Measurements from ENCODE around the gene HPS4.
A peak's percentile ranks its signal among the peaks of the same experiment; 100 is the strongest.

Gene HPS4

DNA sequence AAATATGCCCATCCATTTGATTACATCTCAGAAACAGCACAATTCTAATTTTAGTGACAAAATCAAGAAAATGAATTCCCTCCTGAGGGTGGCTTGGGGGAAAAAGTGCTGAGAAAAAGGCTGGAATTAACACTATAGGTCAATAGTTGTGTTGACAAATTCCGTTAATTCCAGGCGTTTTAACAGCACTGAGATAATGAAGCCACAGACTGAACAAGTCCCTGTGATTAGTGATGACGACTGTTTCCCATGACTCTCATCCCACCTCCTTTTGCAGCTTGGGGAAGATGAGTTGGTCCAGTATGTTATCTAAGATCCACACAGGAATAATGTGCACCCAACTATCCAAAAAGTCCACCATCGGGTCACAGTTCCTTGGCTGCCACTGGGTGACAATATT, 12.9 kb upstream of the HPS4 start:
- Histone ChIP-seq H3K27me3 (ENCODE audit: control insufficient read depth, insufficient read depth, low read length) (no peaks in the 10 kb centered on the region), H3K36me3 (ENCODE audit: control insufficient read depth, insufficient read depth, low read length) (peaks cover 41% of the 10 kb centered on the region), H3K9me3 (ENCODE audit: control insufficient read depth, insufficient read depth, low read length) (no peaks in the 10 kb centered on the region), H3K4me1 (ENCODE audit: control insufficient read depth, insufficient read depth, low read length) (no peaks in the 10 kb centered on the region), H3K27ac (ENCODE audit: low read length) (no peak overlapping the region), H3K4me3 (ENCODE audit: low read length) (no peak overlapping the region)
- DNase-seq (ENCODE audit: low read depth, low spot score): no peak
- WGBS (ENCODE audit: insufficient coverage, insufficient read length): no CpG with 5 or more reads among the region's 4 CpGs

DNA sequence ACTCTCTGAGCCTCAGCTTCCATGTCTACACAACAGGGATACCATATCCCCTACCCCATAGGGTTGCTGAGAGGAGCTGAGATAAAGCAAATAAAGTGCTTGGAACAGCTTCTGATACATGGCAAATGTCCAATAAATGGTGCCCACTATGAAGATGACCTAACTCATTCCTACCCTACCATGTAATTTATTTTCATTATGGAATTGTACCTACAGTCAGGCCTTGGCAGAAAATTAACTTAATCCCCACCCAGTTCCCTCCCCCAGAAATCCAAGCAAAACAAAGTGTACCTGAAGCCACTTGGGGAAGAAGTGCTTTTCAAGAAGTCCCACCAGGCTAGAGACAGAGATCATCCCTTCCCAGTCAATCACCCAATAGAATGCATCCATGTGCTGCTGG, 10.9 kb upstream of the HPS4 start:
- H3K27ac ChIP-seq (ENCODE audit: low read length): no peak overlapping the region
- no peaks in the 10 kb centered on the region for H3K27me3 ChIP-seq (ENCODE audit: control insufficient read depth, insufficient read depth, low read length)
- DNase-seq (ENCODE audit: low read depth, low spot score): no peak
- no peaks in the 10 kb centered on the region for H3K4me1 ChIP-seq (ENCODE audit: control insufficient read depth, insufficient read depth, low read length)
- no peak overlapping the region for H3K4me3 ChIP-seq (ENCODE audit: low read length)
- H3K9me3 ChIP-seq (ENCODE audit: control insufficient read depth, insufficient read depth, low read length): no peaks in the 10 kb centered on the region
- peaks cover 41% of the 10 kb centered on the region for H3K36me3 ChIP-seq (ENCODE audit: control insufficient read depth, insufficient read depth, low read length)

DNA sequence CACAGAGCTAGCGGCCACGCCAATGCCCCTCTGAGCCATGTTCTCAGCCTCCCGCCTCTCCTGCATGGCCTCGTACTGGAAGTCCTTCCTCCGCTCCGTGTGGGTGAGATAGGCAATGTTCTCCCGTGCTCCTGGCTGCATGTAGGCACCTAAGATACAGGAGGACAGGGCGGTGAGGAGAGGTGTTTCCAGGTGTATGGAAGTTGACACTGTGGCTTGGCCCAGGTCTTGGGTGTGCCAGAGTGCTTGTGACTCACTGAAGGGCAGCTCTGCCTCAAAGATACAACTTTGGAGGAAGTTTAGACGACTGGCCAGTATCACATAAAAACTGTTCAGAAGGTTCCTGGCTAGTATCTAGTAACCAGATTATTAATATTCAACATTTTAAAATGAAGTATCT, 8.6 kb upstream of the HPS4 start:
- no peak overlapping the region for H3K4me3 ChIP-seq (ENCODE audit: low read length)
- H3K27ac ChIP-seq (ENCODE audit: low read length): no peak overlapping the region
- no peaks in the 10 kb centered on the region for H3K27me3 ChIP-seq (ENCODE audit: control insufficient read depth, insufficient read depth, low read length)
- H3K4me1 ChIP-seq (ENCODE audit: control insufficient read depth, insufficient read depth, low read length): no peaks in the 10 kb centered on the region
- DNase-seq (ENCODE audit: low read depth, low spot score): no peak
- peaks cover 34% of the 10 kb centered on the region for H3K36me3 ChIP-seq (ENCODE audit: control insufficient read depth, insufficient read depth, low read length)
- WGBS (ENCODE audit: insufficient coverage, insufficient read length): no CpG with 5 or more reads among the region's 9 CpGs
- H3K9me3 ChIP-seq (ENCODE audit: control insufficient read depth, insufficient read depth, low read length): no peaks in the 10 kb centered on the region

DNA sequence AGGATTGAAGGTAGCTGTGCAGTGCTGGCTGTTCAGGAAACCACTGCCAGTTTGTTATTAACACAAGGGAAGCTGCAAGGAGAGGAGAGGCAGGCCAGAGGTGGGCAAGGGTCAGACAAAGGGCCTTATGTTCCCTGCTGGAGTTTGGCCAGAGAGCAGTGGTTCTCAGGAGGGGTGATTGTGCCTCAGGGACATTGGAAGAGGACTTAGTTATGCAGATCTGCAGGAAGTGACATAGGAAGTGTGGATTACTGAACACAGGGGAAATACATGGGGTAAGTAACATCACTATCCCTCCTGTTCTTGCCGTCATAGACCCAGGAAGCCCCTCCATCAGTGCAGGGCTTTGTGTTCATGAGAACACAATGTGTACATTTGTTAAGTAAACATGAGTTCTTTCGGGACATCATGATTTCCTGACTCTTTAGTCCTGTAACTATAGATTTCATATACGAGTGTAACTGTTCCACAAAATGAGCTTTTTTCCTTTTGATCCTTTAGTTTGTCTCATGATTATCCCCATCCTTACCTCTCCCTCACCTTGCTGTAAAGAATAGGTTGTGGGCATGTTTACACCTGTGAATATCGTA, 6.0 kb upstream of the HPS4 start:
- no peak overlapping the region for H3K4me3 ChIP-seq (ENCODE audit: low read length)
- DNase-seq (ENCODE audit: low read depth, low spot score): no peak
- no CpG with 5 or more reads among the region's 4 CpGs for WGBS (ENCODE audit: insufficient coverage, insufficient read length)
- H3K27me3 ChIP-seq (ENCODE audit: control insufficient read depth, insufficient read depth, low read length): no peaks in the 10 kb centered on the region
- H3K27ac ChIP-seq (ENCODE audit: low read length): no peak overlapping the region
- no peaks in the 10 kb centered on the region for H3K9me3 ChIP-seq (ENCODE audit: control insufficient read depth, insufficient read depth, low read length)
- peaks cover 20% of the 10 kb centered on the region; the same call in 1 of the 2 replicates for H3K36me3 ChIP-seq (ENCODE audit: control insufficient read depth, insufficient read depth, low read length)
- H3K4me1 ChIP-seq (ENCODE audit: control insufficient read depth, insufficient read depth, low read length): no peaks in the 10 kb centered on the region

DNA sequence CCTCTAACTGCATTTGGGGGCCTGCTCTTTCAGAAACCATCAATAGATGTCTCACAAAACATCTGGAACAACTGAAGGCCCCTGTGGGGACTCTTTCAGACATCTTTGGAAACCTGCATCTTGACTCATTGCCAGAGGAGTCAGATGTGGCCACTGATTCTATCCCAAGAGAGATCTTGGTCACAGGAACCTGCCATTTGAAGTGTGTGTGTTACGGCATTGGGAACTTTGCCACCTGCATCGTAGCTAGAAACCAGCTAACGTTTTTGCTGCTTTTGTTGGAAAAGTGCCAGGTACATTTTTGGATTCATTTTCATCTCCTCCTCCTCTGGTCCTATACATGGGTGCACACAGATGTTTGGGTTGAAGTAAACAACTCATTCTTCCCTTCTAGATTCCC, 4.4 kb upstream of the HPS4 start:
- Histone ChIP-seq H3K27ac (ENCODE audit: low read length) (no peak overlapping the region), H3K4me3 (ENCODE audit: low read length) (no peak overlapping the region), H3K9me3 (ENCODE audit: control insufficient read depth, insufficient read depth, low read length) (no peaks in the 10 kb centered on the region), H3K27me3 (ENCODE audit: control insufficient read depth, insufficient read depth, low read length) (no peaks in the 10 kb centered on the region), H3K4me1 (ENCODE audit: control insufficient read depth, insufficient read depth, low read length) (no peaks in the 10 kb centered on the region), H3K36me3 (ENCODE audit: control insufficient read depth, insufficient read depth, low read length) (peaks cover 10% of the 10 kb centered on the region; the same call in 1 of the 2 replicates)
- no peak for DNase-seq (ENCODE audit: low read depth, low spot score)
- no CpG with 5 or more reads among the region's 3 CpGs for WGBS (ENCODE audit: insufficient coverage, insufficient read length)

DNA sequence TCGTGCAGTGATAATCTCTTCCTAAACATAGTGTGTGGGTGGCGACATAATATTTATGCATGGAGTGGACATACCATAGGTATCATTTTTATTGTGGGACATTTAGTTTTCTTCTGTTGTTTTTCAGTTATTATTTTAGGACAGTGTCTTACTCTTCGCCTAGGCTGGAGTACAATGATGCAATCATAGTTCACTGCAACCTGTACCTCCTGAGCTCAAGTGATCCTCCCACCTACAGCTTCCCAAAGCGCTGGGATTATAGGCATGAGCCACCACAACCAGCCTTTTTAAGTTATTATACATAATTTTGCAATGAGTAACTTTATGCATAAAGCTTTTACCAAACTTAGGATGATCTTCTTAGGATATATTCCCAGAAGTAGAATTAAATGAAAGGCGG, 2.8 kb upstream of the HPS4 start:
- no peak overlapping the region for H3K4me3 ChIP-seq (ENCODE audit: low read length)
- peaks cover 1% of the 10 kb centered on the region; the same call in 1 of the 2 replicates for H3K4me1 ChIP-seq (ENCODE audit: control insufficient read depth, insufficient read depth, low read length)
- DNase-seq (ENCODE audit: low read depth, low spot score): no peak
- H3K27me3 ChIP-seq (ENCODE audit: control insufficient read depth, insufficient read depth, low read length): no peaks in the 10 kb centered on the region
- H3K36me3 ChIP-seq (ENCODE audit: control insufficient read depth, insufficient read depth, low read length): peaks cover under 1% of the 10 kb centered on the region; the same call in 1 of the 2 replicates
- no CpG with 5 or more reads among the region's 5 CpGs for WGBS (ENCODE audit: insufficient coverage, insufficient read length)
- no peaks in the 10 kb centered on the region for H3K9me3 ChIP-seq (ENCODE audit: control insufficient read depth, insufficient read depth, low read length)
- H3K27ac ChIP-seq (ENCODE audit: low read length): no peak overlapping the region

DNA sequence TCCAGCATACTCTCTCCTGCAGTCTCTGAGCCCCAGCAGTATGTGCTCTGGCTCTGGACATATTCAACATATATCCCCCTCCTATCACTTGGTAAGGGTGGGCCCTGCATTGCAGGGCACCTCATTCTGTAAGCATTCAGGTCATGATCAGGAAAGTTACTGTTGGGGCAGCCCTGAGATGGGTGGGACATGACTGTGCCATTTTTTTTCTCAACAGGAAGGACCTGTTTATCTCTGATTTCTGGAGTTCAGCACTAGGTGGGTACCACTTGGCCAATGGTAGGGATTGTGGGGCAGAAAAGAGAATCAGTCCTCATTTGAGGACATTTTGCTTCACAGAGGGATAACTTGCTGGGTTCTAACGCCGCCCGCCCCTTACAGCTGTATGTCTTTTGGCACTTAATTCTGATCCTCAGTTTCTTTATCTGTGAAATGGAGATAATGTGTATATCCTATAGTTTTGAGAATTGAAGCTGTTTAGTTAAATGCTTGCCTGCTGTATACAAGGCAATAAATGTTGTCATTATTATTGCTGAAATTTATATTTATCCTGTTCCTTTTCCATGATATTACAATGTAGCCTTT, 2.3 kb upstream of the HPS4 start:
- H3K36me3 ChIP-seq (ENCODE audit: control insufficient read depth, insufficient read depth, low read length): no peaks in the 10 kb centered on the region; the same call in 1 of the 2 replicates
- H3K27ac ChIP-seq (ENCODE audit: low read length): no peak overlapping the region
- WGBS (ENCODE audit: insufficient coverage, insufficient read length): no CpG with 5 or more reads among the region's 3 CpGs

DNA sequence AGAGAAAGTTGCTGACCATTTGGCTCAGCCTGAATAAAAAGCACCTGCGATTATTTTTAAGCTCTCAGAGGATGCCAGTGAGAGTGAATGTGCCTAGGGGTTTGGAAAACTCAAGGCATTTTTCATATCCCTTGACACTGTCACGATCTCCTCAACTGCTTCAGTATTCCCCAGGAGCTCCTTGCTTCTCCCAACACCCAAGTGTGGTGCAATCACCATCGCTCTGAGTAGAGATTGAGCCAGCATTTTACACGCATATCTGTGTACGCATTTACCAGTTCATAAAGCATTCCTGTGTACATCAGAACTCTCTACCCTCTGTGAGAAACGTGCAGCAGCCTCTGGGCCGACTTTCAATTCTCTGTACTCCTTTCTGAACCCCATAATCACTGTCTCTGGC, 1.4 kb upstream of the HPS4 start:
- no CpG with 5 or more reads among the region's 7 CpGs for WGBS (ENCODE audit: insufficient coverage, insufficient read length)
- Histone ChIP-seq H3K27ac (ENCODE audit: low read length) (no peak overlapping the region), H3K9me3 (ENCODE audit: control insufficient read depth, insufficient read depth, low read length) (no peaks in the 10 kb centered on the region), H3K27me3 (ENCODE audit: control insufficient read depth, insufficient read depth, low read length) (no peaks in the 10 kb centered on the region), H3K4me1 (ENCODE audit: control insufficient read depth, insufficient read depth, low read length) (peaks cover 1% of the 10 kb centered on the region; the same call in 1 of the 2 replicates), H3K36me3 (ENCODE audit: control insufficient read depth, insufficient read depth, low read length) (no peaks in the 10 kb centered on the region; the same call in 1 of the 2 replicates), H3K4me3 (ENCODE audit: low read length) (no peak overlapping the region)
- no peak for DNase-seq (ENCODE audit: low read depth, low spot score)

More for the DNA sequence above, 2.3 kb upstream of the HPS4 start:
- no peak for DNase-seq (ENCODE audit: low read depth, low spot score)
- Histone ChIP-seq H3K4me1 (ENCODE audit: control insufficient read depth, insufficient read depth, low read length) (peaks cover 1% of the 10 kb centered on the region; the same call in 1 of the 2 replicates), H3K27me3 (ENCODE audit: control insufficient read depth, insufficient read depth, low read length) (no peaks in the 10 kb centered on the region), H3K9me3 (ENCODE audit: control insufficient read depth, insufficient read depth, low read length) (no peaks in the 10 kb centered on the region), H3K4me3 (ENCODE audit: low read length) (no peak overlapping the region)

DNA sequence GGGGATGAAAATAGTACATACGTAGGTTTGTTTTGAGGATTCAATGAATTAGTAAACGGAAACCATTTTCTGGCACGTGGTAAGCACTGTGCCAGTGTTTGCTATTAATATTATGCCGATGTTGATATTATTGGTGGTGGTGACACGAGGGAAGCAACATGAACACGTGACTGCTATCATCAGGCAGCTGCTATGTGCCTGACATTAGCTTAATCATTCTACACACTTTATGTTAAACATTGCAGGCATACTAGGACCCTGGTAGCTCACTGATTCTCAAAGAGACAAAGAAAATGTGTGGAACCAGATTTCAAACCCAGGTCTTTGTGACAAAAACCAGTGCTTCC, 750 bp upstream of the HPS4 start:
- no peak for DNase-seq (ENCODE audit: low read depth, low spot score)
- WGBS (ENCODE audit: insufficient coverage, insufficient read length): no CpG with 5 or more reads among the region's 6 CpGs
- peaks cover 1% of the 10 kb centered on the region; the same call in 1 of the 2 replicates for H3K4me1 ChIP-seq (ENCODE audit: control insufficient read depth, insufficient read depth, low read length)

DNA sequence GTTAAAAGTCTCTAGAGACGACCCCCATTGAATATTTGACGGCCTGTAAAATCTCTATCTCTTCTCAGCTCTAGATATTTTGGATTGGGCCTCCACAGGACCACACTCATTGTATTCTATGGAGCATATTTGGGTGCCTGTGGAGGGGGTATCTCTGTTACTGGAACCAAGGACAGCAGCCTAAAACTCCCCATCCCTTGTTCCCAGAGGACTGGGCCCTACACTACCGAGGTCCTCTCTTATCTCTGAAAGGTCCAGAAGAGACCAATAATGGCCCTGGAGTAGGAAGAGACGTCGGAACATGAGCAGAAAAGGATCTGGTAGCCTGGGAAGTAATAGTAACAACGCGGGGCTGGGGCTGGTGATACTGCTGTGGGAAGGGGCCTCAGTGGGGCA, 542 bp downstream of the HPS4 start:
- Histone ChIP-seq H3K36me3 (ENCODE audit: control insufficient read depth, insufficient read depth, low read length) (no peaks in the 10 kb centered on the region; the same call in 1 of the 2 replicates), H3K9me3 (ENCODE audit: control insufficient read depth, insufficient read depth, low read length) (no peaks in the 10 kb centered on the region), H3K27me3 (ENCODE audit: control insufficient read depth, insufficient read depth, low read length) (no peaks in the 10 kb centered on the region), H3K27ac (ENCODE audit: low read length) (no peak overlapping the region), H3K4me1 (ENCODE audit: control insufficient read depth, insufficient read depth, low read length) (peaks cover 1% of the 10 kb centered on the region; the same call in 1 of the 2 replicates), H3K4me3 (ENCODE audit: low read length) (peak overlapping the region; percentile 82)
- WGBS (ENCODE audit: insufficient coverage, insufficient read length): no CpG with 5 or more reads among the region's 7 CpGs
- DNase-seq (ENCODE audit: low read depth, low spot score): no peak

More for the DNA sequence above, 750 bp upstream of the HPS4 start:
- H3K27ac ChIP-seq (ENCODE audit: low read length): no peak overlapping the region
- H3K9me3 ChIP-seq (ENCODE audit: control insufficient read depth, insufficient read depth, low read length): no peaks in the 10 kb centered on the region
- peak overlapping the region; percentile 82; the same call in 1 of the 2 replicates for H3K4me3 ChIP-seq (ENCODE audit: low read length)
- no peaks in the 10 kb centered on the region for H3K27me3 ChIP-seq (ENCODE audit: control insufficient read depth, insufficient read depth, low read length)
- no peaks in the 10 kb centered on the region; the same call in 1 of the 2 replicates for H3K36me3 ChIP-seq (ENCODE audit: control insufficient read depth, insufficient read depth, low read length)

DNA sequence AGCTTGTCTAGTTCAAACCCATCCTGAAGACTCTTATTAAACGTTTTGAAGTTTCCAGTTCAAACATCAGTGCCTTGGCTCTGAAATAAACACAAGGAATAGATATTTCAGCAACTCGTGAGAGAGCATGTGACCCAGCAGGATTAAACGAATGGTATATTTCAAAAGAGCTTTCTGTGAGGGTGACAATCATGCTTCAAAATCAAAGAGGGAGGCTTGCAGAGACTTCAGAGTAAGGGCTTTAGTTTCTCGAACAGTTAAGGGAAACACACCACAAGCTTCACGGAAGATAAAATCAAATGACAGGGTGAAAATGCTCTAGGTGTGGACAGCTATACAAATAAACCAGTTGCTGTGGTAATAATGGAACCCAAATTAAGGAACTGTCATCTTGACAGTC, 1.4 kb downstream of the HPS4 start:
- no peaks in the 10 kb centered on the region for H3K27me3 ChIP-seq (ENCODE audit: control insufficient read depth, insufficient read depth, low read length)
- peaks cover 1% of the 10 kb centered on the region; the same call in 1 of the 2 replicates for H3K4me1 ChIP-seq (ENCODE audit: control insufficient read depth, insufficient read depth, low read length)
- H3K27ac ChIP-seq (ENCODE audit: low read length): no peak overlapping the region
- no peak for DNase-seq (ENCODE audit: low read depth, low spot score)
- no peak overlapping the region for H3K4me3 ChIP-seq (ENCODE audit: low read length)
- no peaks in the 10 kb centered on the region for H3K9me3 ChIP-seq (ENCODE audit: control insufficient read depth, insufficient read depth, low read length)
- no peaks in the 10 kb centered on the region for H3K36me3 ChIP-seq (ENCODE audit: control insufficient read depth, insufficient read depth, low read length)
- no CpG with 5 or more reads among the region's 5 CpGs for WGBS (ENCODE audit: insufficient coverage, insufficient read length)

Data from iPS DF 6.9 (cell line).